H1 (cell line): ENCODE results near the gene CCDC78. TPM values are rescaled to one million over a fixed set of nuclear protein-coding genes. Genes with fewer than 3 reads are reported as not detected.

Experiments used
- CTCF ChIA-PET: fragments of 300-600 bp; sonication (Branson Sonifier 250); formaldehyde crosslinking; loops from one replicate; lab custom pipeline; 2021; ENCODE audit not compliant: partially characterized antibody; lab: Charles Lee
- POLR2A ChIA-PET: fragments of 300-600 bp; sonication (Branson Sonifier 250); formaldehyde crosslinking; loops from one replicate; lab custom pipeline; 2021; ENCODE audit warnings: inconsistent platforms; ENCODE audit not compliant: partially characterized antibody; lab: Charles Lee
- DNase-seq, 2 experiments: peaks; one replicate each; pipeline versions ENCODE4 v3.0.0 to v3.0.0-alpha.2; 2010 to 2022; ENCODE audit warnings: low spot score in 2 of 2, low read depth in 1 of 2, mixed read lengths in 1 of 2
- FAIRE-seq: peaks from 2 replicates; lab custom pipeline; 2011; peaks lifted over from hg19 to GRCh38; lab: Jason Lieb, UNC
- H2AFZ ChIP-seq: 2 replicates; pipeline ENCODE4 v1.8.1; 2012; ENCODE audit warnings: low read length, inconsistent platforms
- H2AK5ac ChIP-seq: 2 replicates; pipeline ENCODE4 v1.6.1; 2013; ENCODE audit warnings: low read depth, low read length
- H2BK120ac ChIP-seq: replicated peaks from 2 replicates; pipeline ENCODE3; 2013; ENCODE audit warnings: low read depth, low read length, inconsistent platforms
- H2BK12ac ChIP-seq: 2 replicates; pipeline ENCODE4 v1.6.1; 2013; ENCODE audit warnings: low read depth, low read length
- H2BK15ac ChIP-seq: 2 replicates; pipeline ENCODE4 v1.6.1; 2013; ENCODE audit warnings: low read length
- H2BK20ac ChIP-seq: 2 replicates; pipeline ENCODE4 v1.6.1; 2013; ENCODE audit warnings: low read length
- H2BK5ac ChIP-seq: 2 replicates; pipeline ENCODE4 v1.6.1; 2013; ENCODE audit warnings: low read depth, low read length
- H3K14ac ChIP-seq: 2 replicates; pipeline ENCODE4 v1.6.1; 2013; ENCODE audit warnings: inconsistent platforms; ENCODE audit not compliant: insufficient read length
- H3K18ac ChIP-seq: 2 replicates; pipeline ENCODE4 v1.6.1; 2013; ENCODE audit warnings: low read length; ENCODE audit errors: extremely low read depth
- H3K23ac ChIP-seq: 2 replicates; pipeline ENCODE4 v1.6.1; 2013; ENCODE audit warnings: inconsistent platforms; ENCODE audit not compliant: insufficient read length
- H3K23me2 ChIP-seq: 2 replicates; pipeline ENCODE4 v1.6.1; 2013; ENCODE audit warnings: low read depth, low read length
- H3K27ac ChIP-seq: 2 replicates; pipeline ENCODE4 v1.6.1; 2011; ENCODE audit warnings: low read depth, low read length, inconsistent platforms
- H3K27me3 ChIP-seq, 4 experiments: replicated peaks in 1 of 4; 1 replicate in 1 of 4; 2 replicates in 3 of 4; pipeline versions ENCODE4 v1.6.1 to v1.8.1; 2011 to 2013; ENCODE audit warnings: low read length in 3 of 4, mild to moderate bottlenecking in 3 of 4, inconsistent platforms in 2 of 4, mixed read lengths in 2 of 4, moderate library complexity in 1 of 4; ENCODE audit not compliant: control insufficient read depth in 3 of 4, insufficient read depth in 3 of 4; ENCODE audit errors: extremely low read depth in 1 of 4
- H3K36me3 ChIP-seq, 4 experiments: 2 replicates each; pipeline versions ENCODE4 v1.6.1 to v1.8.1; 2011 to 2013; ENCODE audit warnings: mild to moderate bottlenecking in 4 of 4, low read length in 3 of 4, moderate library complexity in 2 of 4, control low read depth in 1 of 4, inconsistent platforms in 1 of 4; ENCODE audit not compliant: insufficient read depth in 4 of 4, control insufficient read depth in 2 of 4
- H3K4ac ChIP-seq: replicated peaks from 2 replicates; pipeline ENCODE3; 2013; ENCODE audit warnings: low read length, low read depth, mixed read lengths, inconsistent platforms; ENCODE audit not compliant: insufficient read length
- H3K4me1 ChIP-seq, 4 experiments: replicated peaks in 1 of 4; 1 replicate in 1 of 4; 2 replicates in 3 of 4; pipeline versions ENCODE4 v1.6.1 to v1.8.1; 2011 to 2013; ENCODE audit warnings: low read length in 3 of 4, inconsistent platforms in 2 of 4, mixed read lengths in 1 of 4; ENCODE audit not compliant: insufficient read depth in 4 of 4, control insufficient read depth in 3 of 4
- H3K4me2 ChIP-seq, 2 experiments: 2 replicates each; pipeline versions ENCODE4 v1.6.1 to v1.8.1; 2011 to 2013; ENCODE audit warnings: low read depth in 2 of 2, low read length in 2 of 2, control low read depth in 1 of 2, inconsistent platforms in 1 of 2, mild to moderate bottlenecking in 1 of 2; ENCODE audit not compliant: insufficient read depth in 1 of 2
- H3K4me3 ChIP-seq, 4 experiments: fragments of 200-600, 300-600 bp in 1 of 4; sonication (generic), shearing (Covaris generic), sonication (Bioruptor Twin) in 1 of 4; 2 replicates each; pipeline versions ENCODE4 v1.5.1 to v1.8.1; 2011 to 2016; ENCODE audit warnings: low read length in 4 of 4, low read depth in 3 of 4, control low read depth in 2 of 4, inconsistent platforms in 2 of 4, mild to moderate bottlenecking in 2 of 4, mixed read lengths in 1 of 4, moderate library complexity in 1 of 4; ENCODE audit not compliant: insufficient read depth in 2 of 4; ENCODE audit errors: extremely low read depth in 1 of 4
- H3K56ac ChIP-seq: replicated peaks from 2 replicates; pipeline ENCODE3; 2013; ENCODE audit warnings: low read depth, mild to moderate bottlenecking, mixed read lengths, low read length, inconsistent platforms; ENCODE audit not compliant: insufficient read length
- H3K79me1 ChIP-seq: 2 replicates; pipeline ENCODE4 v1.6.1; 2013; ENCODE audit warnings: low read depth, low read length, control low read depth
- H3K79me2 ChIP-seq, 2 experiments: 2 replicates each; pipeline versions ENCODE4 v1.6.1 to v1.8.1; 2012 to 2013; ENCODE audit warnings: low read length in 2 of 2, mild to moderate bottlenecking in 2 of 2, inconsistent platforms in 1 of 2; ENCODE audit not compliant: insufficient read depth in 2 of 2, control insufficient read depth in 1 of 2
- H3K9ac ChIP-seq, 4 experiments: replicated peaks in 1 of 4; 1 replicate in 1 of 4; 2 replicates in 3 of 4; pipeline versions ENCODE4 v1.6.1 to v1.8.1; 2011 to 2013; ENCODE audit warnings: low read depth in 3 of 4, low read length in 3 of 4, control low read depth in 2 of 4, mild to moderate bottlenecking in 2 of 4, moderate library complexity in 2 of 4, inconsistent platforms in 1 of 4; ENCODE audit errors: extremely low read depth in 1 of 4
- H3K9me3 ChIP-seq, 2 experiments: 2 replicates each; pipeline versions ENCODE4 v1.6.1 to v1.8.1; 2012 to 2013; ENCODE audit warnings: mild to moderate bottlenecking in 2 of 2, moderate library complexity in 2 of 2, control low read depth in 1 of 2, inconsistent platforms in 1 of 2, low read depth in 1 of 2, low read length in 1 of 2, mixed read lengths in 1 of 2; ENCODE audit not compliant: insufficient read depth in 2 of 2
- H4K20me1 ChIP-seq, 2 experiments: replicated peaks in 1 of 2; 2 replicates each; pipeline versions ENCODE3 to v1.8.1; 2011 to 2013; ENCODE audit warnings: inconsistent platforms in 2 of 2, low read length in 2 of 2, mild to moderate bottlenecking in 1 of 2; ENCODE audit not compliant: insufficient read depth in 2 of 2, control insufficient read depth in 1 of 2
- H4K5ac ChIP-seq: 2 replicates; pipeline ENCODE4 v1.6.1; 2013; ENCODE audit warnings: low read length, low read depth, mixed read lengths, inconsistent platforms; ENCODE audit not compliant: insufficient read length
- H4K8ac ChIP-seq: 2 replicates; pipeline ENCODE4 v1.8.0; 2013; ENCODE audit warnings: mild to moderate bottlenecking, moderate library complexity, low read length, inconsistent platforms; ENCODE audit not compliant: insufficient read depth; ENCODE audit errors: extremely low read depth
- H4K91ac ChIP-seq: replicated peaks from 2 replicates; pipeline ENCODE3; 2013; ENCODE audit warnings: low read length, mixed read lengths, inconsistent platforms; ENCODE audit not compliant: insufficient read length
- GTF2F1 ChIP-seq: IDR thresholded peaks from 2 replicates; pipeline ENCODE4 v1.6.1; 2012; ENCODE audit warnings: low read depth, low read length, improper control_type of control experiment, borderline replicate concordance
- whole genome bisulfite sequencing, 2 experiments: shearing (Covaris generic) in 1 of 2; methylation state at CpG; one replicate each; pipeline versions ENCODE4 v1.1.6 to v1.1.7; 2013 to 2015; ENCODE audit warnings: low lambda C conversion rate in 2 of 2, mixed read lengths in 2 of 2, inconsistent platforms in 1 of 2, low coverage in 1 of 2, missing lambda C conversion rate in 1 of 2; ENCODE audit not compliant: insufficient replicate concordance in 2 of 2, insufficient coverage in 1 of 2, insufficient read length in 1 of 2; ENCODE audit errors: extremely low coverage in 1 of 2, missing lambda C conversion rate in 1 of 2; 5-methylcytosine and 5-hydroxymethylcytosine counted together
- polyA plus RNA-seq, 7 experiments: library from polyadenylated mRNA; depleted of rRNA in 3 of 7; stranded (reverse) in 5 of 7; unstranded in 2 of 7; fragments of >200 nt in 5 of 7; fragments of 200-250 nt in 2 of 7; gene quantifications; 1 replicate in 5 of 7; 2 replicates in 1 of 7; 4 replicates in 1 of 7; pipeline versions ENCODE4 v1.2.1 to v1.2.3, GENCODE V29; 2011 to 2013; ENCODE audit warnings: missing spikeins in 2 of 7, mixed read lengths in 2 of 7
- total RNA-seq: library from RNA; stranded (reverse); fragmentation: NEBNext Ultra II Directional; extraction: Animal tissue kit (Norgen Biotek cat#: 25700); gene quantifications from 2 replicates; pipeline ENCODE4 v1.2.1, GENCODE V29; 2021

The CCDC78 gene
- total and polyA plus RNA-seq, 2 of the 8 experiments (the other 6 are each of a cell fraction or from before 2014, with no cell fraction given), result 7.1 to 8.5 TPM

DNA sequence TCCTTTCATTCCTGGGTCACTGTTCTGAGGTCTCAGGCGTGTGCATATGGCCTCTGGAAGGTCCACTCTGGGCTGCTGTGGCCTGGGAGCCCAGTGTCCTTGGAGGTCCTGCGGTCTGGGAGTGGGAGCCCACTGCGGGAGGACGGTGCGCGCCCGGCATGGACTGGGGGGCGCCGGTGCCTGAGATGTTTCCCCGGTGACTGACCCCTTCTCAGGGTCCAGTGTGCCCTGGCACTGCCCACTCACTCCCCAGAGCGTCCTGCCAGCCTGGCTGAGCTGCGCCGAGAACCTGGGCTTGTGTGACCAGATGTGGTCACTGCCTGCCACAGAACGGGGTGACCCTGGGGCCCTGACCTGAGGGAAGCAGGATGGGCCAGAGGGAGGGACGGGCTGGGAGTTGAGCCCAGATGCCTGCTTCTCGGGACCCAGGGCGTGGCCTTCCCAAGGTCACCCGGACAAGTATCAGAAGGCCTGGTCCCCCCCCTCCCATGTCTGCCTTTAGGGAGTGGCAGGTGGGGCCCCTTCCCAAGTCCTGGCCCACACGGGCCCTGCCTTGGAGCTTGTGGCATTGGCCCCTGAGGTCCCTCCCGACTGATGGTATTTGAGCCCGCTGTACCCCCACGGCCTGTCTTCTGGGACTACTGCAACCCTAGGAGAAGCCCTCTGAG lies 51.9 kb downstream of the CCDC78 start:
- Histone ChIP-seq H3K4me1 (peaks cover 0 to 28% (median 22%) of the 10 kb centered on the region in 4 experiments; a peak in 6 of 7 replicates), H4K91ac (no peak overlapping the region), H3K9me3 (no peaks in the 10 kb centered on the region), H3K79me1 (peaks cover 3% of the 10 kb centered on the region), H2AK5ac (no peak overlapping the region), H3K9ac (no peak overlapping the region), H4K8ac (no peak overlapping the region; the same call in 1 of the 2 replicates), H4K20me1 (peaks cover 5 to 27% of the 10 kb centered on the region in 2 experiments), H4K5ac (no peak overlapping the region), H3K23me2 (peaks cover 7% of the 10 kb centered on the region), H3K4me3 (peak overlapping the region in 2 of 4 experiments; percentile 56 to 74; a peak in 3 of 8 replicates), H3K4me2 (peak overlapping the region; percentile 79 to 99), H3K4ac (no peak overlapping the region), H3K79me2 (peaks cover 0 to 2% of the 10 kb centered on the region in 2 experiments; a peak in 1 of 4 replicates), H3K56ac (no peak overlapping the region), H3K14ac (no peak overlapping the region), H2BK120ac (no peak overlapping the region), H3K27me3 (peaks cover 0 to 2% (median 0%) of the 10 kb centered on the region in 4 experiments; a peak in 2 of 7 replicates), H2BK20ac (no peak overlapping the region), H3K27ac (no peak overlapping the region), H2AFZ (no peak overlapping the region), H2BK15ac (no peak overlapping the region), H2BK12ac (no peak overlapping the region), H3K36me3 (peaks cover 14 to 44% (median 32%) of the 10 kb centered on the region in 4 experiments), H2BK5ac (peak overlapping the region; percentile 56; the same call in 1 of the 2 replicates), H3K23ac (no peak overlapping the region), H3K18ac (peak overlapping the region; percentile 60; the same call in 1 of the 2 replicates)
- TF ChIP-seq GTF2F1, result no peak
- WGBS, 2 experiments, result 88% methylated on average over 21 of the region's 22 CpGs; no CpG with 5 or more reads in 1 of the 2 experiments
- FAIRE-seq (no peak), DNase-seq (peak in 1 of 2 experiments; percentile 55)
- ChIA-PET CTCF (interaction anchor here (0.9 to 12.0 kb wide), 7 partner anchors 14 to 111 kb away, joined by 3 to 75 read pairs (median 3); partner anchors contain the start of gene WDR24), POLR2A (interaction anchor here (1.2 to 17.4 kb wide), 16 partner anchors 4 to 121 kb away, joined by 3 to 214 read pairs (median 6); partner anchors contain the start of genes CCDC78, JMJD8, METRN and METTL26)
